HepG2 (cell line): Measurements from ENCODE around the gene TARBP2. TPM values are rescaled to one million over a fixed set of nuclear protein-coding genes. Genes with fewer than 3 reads are reported as not detected.

Experiments used
- AHDC1 ChIP-seq: sonication (generic); formaldehyde crosslinking; IDR thresholded peaks from 2 replicates; pipeline ENCODE4 v1.5.1; 2020; ENCODE audit warnings: mild to moderate bottlenecking, missing genetic modification reagents, borderline replicate concordance
- ATF6 ChIP-seq: sonication (generic); formaldehyde crosslinking; conservative IDR thresholded peaks from 2 replicates; pipeline ENCODE4 v1.4.0; 2020; ENCODE audit warnings: missing genetic modification reagents
- KAT7 ChIP-seq: IDR thresholded peaks from 2 replicates; pipeline ENCODE4 v1.6.1; 2018; ENCODE audit warnings: borderline replicate concordance, missing compliant biosample characterization
- KLF6 ChIP-seq: IDR thresholded peaks from 2 replicates; pipeline ENCODE4 v1.8.0; 2016; ENCODE audit warnings: missing biosample characterization, missing genetic modification reagents
- KMT2B ChIP-seq: IDR thresholded peaks from 2 replicates; pipeline ENCODE4 v1.6.1; 2016; ENCODE audit warnings: missing genetic modification reagents, missing compliant biosample characterization
- NAIF1 ChIP-seq: sonication (generic); formaldehyde crosslinking; IDR thresholded peaks from 2 replicates; pipeline ENCODE4 v1.5.0; 2020; ENCODE audit warnings: mild to moderate bottlenecking, missing genetic modification reagents, borderline replicate concordance
- NPAS2 ChIP-seq: sonication (generic); formaldehyde crosslinking; IDR thresholded peaks from 2 replicates; pipeline ENCODE4 v1.8.0; 2022; ENCODE audit warnings: mild to moderate bottlenecking, missing genetic modification reagents, borderline replicate concordance
- SALL2 ChIP-seq: sonication (generic); formaldehyde crosslinking; IDR thresholded peaks from 2 replicates; pipeline ENCODE4 v1.8.1; 2023; ENCODE audit warnings: mild to moderate bottlenecking, missing genetic modification reagents, inconsistent platforms
- SOX6 ChIP-seq, 2 experiments: fragments of 450-650 bp in 1 of 2; sonication (generic) in 1 of 2; formaldehyde crosslinking in 1 of 2; IDR thresholded peaks; 2 replicates each; pipeline versions ENCODE4 v1.4.0 to v1.6.1; 2017 to 2020; ENCODE audit warnings: antibody characterized with exemption in 1 of 2, mild to moderate bottlenecking in 1 of 2, missing genetic modification reagents in 1 of 2
- YEATS4 ChIP-seq: sonication (generic); formaldehyde crosslinking; IDR thresholded peaks from 2 replicates; pipeline ENCODE4 v1.4.0; 2020; ENCODE audit warnings: missing genetic modification reagents, borderline replicate concordance
- ZBTB40 ChIP-seq, 2 experiments: fragments of 450-650 bp in 1 of 2; sonication (generic) in 1 of 2; formaldehyde crosslinking in 1 of 2; IDR thresholded peaks; 2 replicates each; pipeline versions ENCODE4 v1.6.1 to v1.8.0; 2016 to 2022; ENCODE audit warnings: antibody characterized with exemption in 1 of 2, mild to moderate bottlenecking in 1 of 2, missing genetic modification reagents in 1 of 2
- ZNF382 ChIP-seq: sonication (generic); formaldehyde crosslinking; IDR thresholded peaks from 2 replicates; pipeline ENCODE4 v1.5.0; 2020; ENCODE audit warnings: missing genetic modification reagents, mild to moderate bottlenecking, borderline replicate concordance
- polyA plus RNA-seq, 8 experiments: library from polyadenylated mRNA; depleted of rRNA in 3 of 8; stranded (reverse) in 7 of 8; unstranded in 1 of 8; fragments of >200 nt; fragmentation: Illumina TruSeq in 4 of 8; extraction: Trizol in 4 of 8; gene quantifications; 2 replicates each; pipeline versions ENCODE4 v1.2.1 to v1.2.3, GENCODE V29; 2011 to 2016; ENCODE audit warnings: low read depth in 4 of 8, missing spikeins in 1 of 8, mixed read lengths in 1 of 8; ENCODE audit not compliant: insufficient read depth in 1 of 8
- total RNA-seq, 5 experiments: library from RNA; depleted of rRNA; stranded (reverse); fragments of >200 nt; fragmentation: Illumina TruSeq; extraction: Trizol; gene quantifications; 2 replicates each; pipeline ENCODE4 v1.2.3, GENCODE V29; 2016; ENCODE audit warnings: low read depth in 1 of 5

TARBP2 gene
- total and polyA plus RNA-seq, 2 of the 13 experiments (the other 11 are each of a cell fraction or from before 2014, with no cell fraction given), result 47.0 to 55.5 TPM

- peak; percentile 32; the same call in 1 of the 2 replicates for TF ChIP-seq ZBTB40 (IDR thresholded peaks at IDR 0.05)
- TF ChIP-seq ZBTB40 (CRISPR knock-in tag; IDR thresholded peaks at IDR 0.05), result no peak
- TF ChIP-seq YEATS4, result peak; percentile 79
- no peak for TF ChIP-seq ZNF382 (CRISPR knock-in tag)
- TF ChIP-seq KAT7 (CRISPR knock-in tag), result peak; percentile 73; the same call in 1 of the 2 replicates
- no peak for TF ChIP-seq SOX6 (IDR thresholded peaks at IDR 0.05)
- TF ChIP-seq SOX6 (CRISPR knock-in tag; IDR thresholded peaks at IDR 0.05), result peak; percentile 75
- peak; percentile 87 for TF ChIP-seq KMT2B (CRISPR knock-in tag)
- TF ChIP-seq KLF6, result no peak
- peak; percentile 66; the same call in 1 of the 2 replicates for TF ChIP-seq SALL2 (CRISPR knock-in tag)
- TF ChIP-seq NAIF1 (CRISPR knock-in tag), result no peak
- TF ChIP-seq AHDC1, result no peak
- no peak for TF ChIP-seq ATF6
- TF ChIP-seq NPAS2 (CRISPR knock-in tag), result no peak
Measured at GRCh38 chr12:53451661-53452158, 49.4 kb upstream of the TARBP2 start, which contains the start of gene PCBP2 (continued).
